A549 (cell line): ENCODE measurements around the gene DYRK1A.

Source experiments
- BCL3 ChIP-seq: fragments of >200 bp; sonication (Bioruptor Twin); formaldehyde crosslinking; IDR thresholded peaks from 3 replicates; pipeline ENCODE4 v1.6.1; 2016
- CEBPB ChIP-seq, 2 experiments: fragments of >200 bp in 1 of 2; sonication (Bioruptor Twin) in 1 of 2; formaldehyde crosslinking in 1 of 2; IDR thresholded peaks; 2 replicates each; pipeline ENCODE4 v1.6.1; 2012 to 2016
- CTCF ChIP-seq: fragments of >200 bp; sonication (Bioruptor Twin); formaldehyde crosslinking; IDR thresholded peaks from 3 replicates; pipeline ENCODE4 v1.5.1; 2016
- ELK1 ChIP-seq: fragments of 150-350 bp; IDR thresholded peaks from 2 replicates; pipeline ENCODE4 v1.6.1; 2014; ENCODE audit warnings: low read depth, mild to moderate bottlenecking, low read length
- HDAC2 ChIP-seq: fragments of 200-600 bp; sonication (generic); IDR thresholded peaks from 2 replicates; pipeline ENCODE4 v1.6.1; 2016
- HOXA7 ChIP-seq: fragments of 250-450 bp; sonication (Bioruptor Pico); IDR thresholded peaks from 2 replicates; pipeline ENCODE4 v1.5.0; 2020; ENCODE audit warnings: mild to moderate bottlenecking, moderate library complexity
- JUNB ChIP-seq: fragments of >200 bp; sonication (Bioruptor Twin); formaldehyde crosslinking; IDR thresholded peaks from 2 replicates; pipeline ENCODE4 v1.6.1; 2016
- KDM1A ChIP-seq: fragments of 200-600 bp; sonication (generic); IDR thresholded peaks from 2 replicates; pipeline ENCODE4 v1.6.1; 2016; ENCODE audit warnings: low read depth, mild to moderate bottlenecking
- MAZ ChIP-seq: fragments of 150-350 bp; IDR thresholded peaks from 2 replicates; pipeline ENCODE4 v1.6.1; 2014; ENCODE audit warnings: antibody characterized with exemption, low read depth, low read length, borderline replicate concordance
- NPAS2 ChIP-seq: fragments of 250-450 bp; sonication (Bioruptor Pico); IDR thresholded peaks from 2 replicates; pipeline ENCODE4 v1.8.0; 2022; ENCODE audit warnings: mild to moderate bottlenecking, moderate library complexity, borderline replicate concordance
- POLR2A ChIP-seq: IDR thresholded peaks from 2 replicates; pipeline ENCODE4 v1.6.1; 2012; ENCODE audit warnings: mild to moderate bottlenecking, low read length
- RAD21 ChIP-seq, 2 experiments: fragments of >200 bp in 1 of 2; sonication (Bioruptor Twin) in 1 of 2; formaldehyde crosslinking in 1 of 2; IDR thresholded peaks in 1 of 2; conservative IDR thresholded peaks in 1 of 2; 2 replicates in 1 of 2; 3 replicates in 1 of 2; pipeline ENCODE4 v1.6.1; 2012 to 2018; ENCODE audit warnings: inconsistent platforms in 1 of 2
- REST ChIP-seq: fragments of 200-600 bp; sonication (generic); IDR thresholded peaks from 2 replicates; pipeline ENCODE4 v1.6.1; 2016; ENCODE audit warnings: antibody characterized with exemption, mild to moderate bottlenecking, moderate library complexity

GRCh38 chr21:37463083-37463801 lies 96.7 kb downstream of the DYRK1A start:
- TF ChIP-seq JUNB (no peak), ELK1 (no peak), RAD21 (conservative IDR thresholded peaks at IDR 0.05 in 1 of 2, IDR thresholded peaks at IDR 0.05 in 1 of 2) (peak in 1 of 2 experiments; percentile 35; a peak in 4 of 5 replicates), POLR2A (no peak), KDM1A (no peak), BCL3 (no peak), CTCF (peak; percentile 44), REST (peak; percentile 35; the same call in 1 of the 2 replicates), MAZ (no peak), HOXA7 (CRISPR knock-in tag) (no peak), NPAS2 (no peak), HDAC2 (no peak), CEBPB (IDR thresholded peaks at IDR 0.05) (no peak)
